ENCODE results near the gene RHOG.
"Not testable (repeated sequence)": the region's sequence is repeated elsewhere in the genome, so short reads cannot be mapped to it uniquely, and the experiment has no call there.

Gene RHOG

DNA sequence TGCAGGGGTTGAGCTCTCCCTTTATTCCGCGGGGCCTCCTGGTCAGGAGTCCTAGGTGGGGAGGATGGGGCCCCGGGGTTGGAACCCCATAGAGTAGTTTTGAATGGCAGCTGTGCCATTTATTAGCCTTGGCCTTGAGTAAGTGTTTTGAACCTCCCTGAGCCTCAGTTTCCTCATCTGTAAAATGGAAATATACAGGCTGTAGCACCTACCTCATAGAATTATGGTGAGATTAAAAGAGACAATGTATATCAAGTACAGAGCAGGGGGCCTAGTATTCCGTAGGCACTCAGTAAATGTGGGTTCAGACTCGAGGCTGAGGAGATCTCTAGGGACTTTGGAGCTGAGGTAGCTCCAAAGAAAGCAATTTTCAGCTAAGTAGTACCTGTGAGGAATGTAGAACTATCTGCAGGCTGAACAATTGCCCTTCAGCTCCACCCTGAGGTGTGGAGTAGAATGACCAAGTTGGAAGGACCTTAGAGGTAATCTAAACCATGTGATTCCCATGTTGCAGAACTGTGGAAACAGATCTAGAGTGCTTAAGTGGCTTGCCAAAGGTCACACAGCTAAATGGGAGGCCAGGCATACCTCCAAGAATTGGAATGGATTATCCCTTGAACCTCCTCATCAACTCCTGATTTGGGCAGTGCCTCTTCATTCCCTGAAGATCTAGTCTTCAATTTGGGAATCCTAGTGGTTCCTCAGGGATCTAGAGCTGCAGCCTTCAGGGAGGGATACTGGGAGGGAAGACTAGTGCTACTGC, 31.7 kb downstream of the RHOG start:
- no peak for DNase-seq (ENCODE audit: low spot score)

DNA sequence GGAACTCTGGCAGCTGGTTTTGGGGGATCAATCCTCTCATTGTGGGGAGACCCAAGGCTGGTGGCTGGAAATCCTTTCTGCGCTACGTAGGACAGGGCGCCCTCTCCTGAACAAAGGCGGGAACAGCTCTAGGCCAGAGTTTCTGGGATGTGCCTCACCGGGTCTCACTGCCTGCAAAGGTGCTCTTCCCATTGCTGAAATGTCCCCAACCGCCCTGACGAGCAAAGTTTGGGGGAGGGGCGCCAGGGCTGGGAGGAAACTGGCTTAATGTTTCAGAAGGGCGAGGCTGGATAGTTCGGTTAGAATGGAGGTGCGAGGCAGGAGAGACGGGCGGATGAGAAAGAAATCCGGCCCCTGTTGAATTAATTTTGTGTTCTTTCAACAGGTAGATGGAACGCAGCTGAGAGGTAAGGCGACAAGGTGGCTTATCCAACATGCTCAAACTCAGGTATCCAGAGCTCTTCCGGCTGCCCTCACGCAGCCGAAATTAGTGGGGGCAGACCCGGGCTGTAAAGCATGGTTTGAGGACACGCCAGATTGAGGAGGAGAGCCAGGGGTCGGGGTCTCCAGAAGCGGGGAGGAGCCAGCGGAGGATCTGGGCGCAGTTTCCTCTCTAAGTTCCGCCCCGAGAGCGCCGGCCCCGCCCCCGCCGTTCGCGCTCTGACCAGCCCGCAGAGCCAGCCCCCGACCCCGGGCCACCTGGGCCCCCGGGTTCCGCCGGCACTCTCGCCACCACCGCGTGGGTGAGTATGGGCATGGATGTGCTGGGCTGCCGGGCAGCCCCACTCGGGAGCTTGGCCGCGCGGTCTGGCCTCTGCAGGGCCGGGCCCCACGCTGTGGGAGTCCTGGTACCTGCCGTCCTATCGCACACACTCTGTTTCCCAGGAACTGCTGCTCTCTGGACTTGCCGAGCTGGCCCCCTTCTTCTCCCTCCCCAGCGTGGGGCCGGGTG, 32.6 kb downstream of the RHOG start, which contains the start of gene PGAP2:
Gene PGAP2, plus strand, starts transcription at position 652 of the 952 bp plus-strand sequence. CDS start 2,700 bp downstream, outside the sequence.
- DNase-seq (ENCODE audit: low spot score), result peak; percentile 79

DNA sequence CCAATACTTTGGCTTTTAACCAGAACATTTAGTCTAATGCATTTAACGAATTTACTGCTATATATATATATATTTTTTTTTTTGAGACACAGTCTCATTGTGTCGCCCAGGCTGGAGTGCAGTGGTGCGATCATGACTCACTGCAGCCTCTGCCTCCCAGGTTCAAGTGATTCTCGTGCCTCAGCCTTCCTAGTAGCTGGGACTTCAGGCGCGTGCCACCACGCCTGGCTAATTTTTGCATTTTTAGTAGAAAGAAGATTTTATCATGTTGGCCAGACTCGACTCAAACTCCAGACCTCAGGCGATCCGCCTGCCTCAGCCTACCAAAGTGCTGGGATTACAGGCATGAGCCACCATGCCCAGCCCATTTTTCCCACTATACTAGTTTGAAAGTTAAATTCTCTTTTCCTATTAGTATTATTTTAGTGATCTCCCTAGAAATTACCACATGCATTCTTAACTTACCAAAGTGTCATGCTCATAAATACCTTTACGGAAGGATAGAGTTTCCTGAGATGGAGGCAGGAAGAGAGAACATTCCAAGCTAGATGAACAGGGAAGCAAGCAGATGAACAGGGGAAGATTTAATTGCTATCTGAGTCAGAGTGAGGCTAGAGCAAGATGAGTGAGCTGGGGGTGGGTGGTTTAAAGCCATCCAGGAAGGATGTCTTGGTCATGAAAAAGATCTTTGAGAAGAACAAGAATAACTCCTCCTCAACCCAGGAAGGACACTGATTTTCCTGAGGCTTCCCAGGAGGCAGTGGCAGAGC, 36.8 kb downstream of the RHOG start:
- no peak for DNase-seq (ENCODE audit: low spot score)

DNA sequence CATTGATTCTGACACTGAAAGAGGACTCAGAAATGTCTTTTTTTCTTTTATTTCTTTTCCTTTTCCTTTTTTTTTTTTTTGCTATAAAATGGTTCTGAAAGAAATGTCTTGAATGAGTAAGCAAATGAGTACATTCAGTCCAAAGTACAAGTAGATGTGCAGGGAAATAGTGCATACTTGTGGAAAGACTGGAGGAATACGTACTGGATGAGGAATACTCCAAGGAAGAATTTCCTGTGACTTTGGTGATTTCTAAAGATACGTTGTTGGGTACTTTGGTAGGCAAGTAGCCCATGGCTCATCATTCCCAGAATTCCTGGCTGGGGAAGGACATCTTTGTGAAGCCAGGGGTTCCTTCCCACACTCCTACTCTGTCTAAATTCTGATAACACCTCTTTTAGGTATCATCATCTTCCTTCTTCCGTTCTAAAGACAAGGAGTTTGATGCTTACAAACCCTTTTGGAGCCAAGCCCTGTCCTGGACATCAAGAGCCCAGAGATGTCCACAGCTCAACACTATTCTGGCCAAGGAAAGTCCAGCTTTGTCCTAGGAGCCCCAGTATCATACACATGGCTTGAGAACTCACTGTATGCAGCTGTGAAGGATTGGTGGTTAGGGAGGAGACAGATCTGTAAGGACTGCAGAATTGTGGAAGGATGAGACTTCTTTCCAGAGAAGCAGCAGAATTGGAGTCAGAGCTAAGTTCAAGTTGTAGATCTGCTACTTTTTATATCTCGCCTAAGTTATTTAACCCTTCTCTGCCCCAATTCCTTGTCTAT, 38.6 kb downstream of the RHOG start:
- DNase-seq (ENCODE audit: low spot score), result peak; percentile 42

DNA sequence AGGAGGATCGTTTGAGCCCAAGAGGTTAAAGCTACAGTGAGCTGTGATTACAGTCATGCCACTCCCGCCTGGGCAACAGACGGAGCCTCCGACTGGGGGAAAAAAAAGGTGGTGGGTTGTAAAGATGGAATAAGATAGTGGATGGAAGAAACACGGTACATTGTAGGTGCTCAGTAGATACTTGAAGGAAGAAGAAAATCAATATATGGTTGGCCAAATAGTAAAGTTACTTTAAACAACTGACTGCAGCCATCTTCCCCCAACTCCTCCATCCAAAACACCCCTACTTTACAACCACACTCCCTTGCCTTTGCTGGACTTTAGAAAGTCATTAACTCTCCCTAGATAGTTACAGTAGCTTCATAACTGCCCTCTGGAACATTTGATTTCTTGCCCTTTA, 40.9 kb downstream of the RHOG start:
- DNase-seq (ENCODE audit: low spot score), result no peak

DNA sequence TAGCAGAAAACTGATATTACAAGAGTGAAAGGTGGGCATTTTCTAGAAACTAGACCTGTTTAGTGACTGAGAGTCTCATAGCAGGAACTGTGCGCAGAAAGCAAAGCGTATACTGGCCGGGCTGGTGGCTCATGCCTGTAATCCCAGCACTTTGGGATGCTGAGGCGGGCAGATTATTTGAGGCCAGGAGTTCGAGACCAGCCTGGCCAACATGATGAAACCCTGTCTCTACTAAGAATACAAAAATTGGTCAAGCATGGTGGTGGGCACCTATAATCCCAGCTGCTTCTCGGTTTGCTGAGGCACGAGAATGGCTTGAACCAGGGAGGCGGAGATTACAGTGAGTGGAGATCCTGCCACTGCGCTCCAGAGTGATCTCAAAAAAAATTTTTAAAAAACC, 41.6 kb downstream of the RHOG start:
- no peak for DNase-seq (ENCODE audit: low spot score)

DNA sequence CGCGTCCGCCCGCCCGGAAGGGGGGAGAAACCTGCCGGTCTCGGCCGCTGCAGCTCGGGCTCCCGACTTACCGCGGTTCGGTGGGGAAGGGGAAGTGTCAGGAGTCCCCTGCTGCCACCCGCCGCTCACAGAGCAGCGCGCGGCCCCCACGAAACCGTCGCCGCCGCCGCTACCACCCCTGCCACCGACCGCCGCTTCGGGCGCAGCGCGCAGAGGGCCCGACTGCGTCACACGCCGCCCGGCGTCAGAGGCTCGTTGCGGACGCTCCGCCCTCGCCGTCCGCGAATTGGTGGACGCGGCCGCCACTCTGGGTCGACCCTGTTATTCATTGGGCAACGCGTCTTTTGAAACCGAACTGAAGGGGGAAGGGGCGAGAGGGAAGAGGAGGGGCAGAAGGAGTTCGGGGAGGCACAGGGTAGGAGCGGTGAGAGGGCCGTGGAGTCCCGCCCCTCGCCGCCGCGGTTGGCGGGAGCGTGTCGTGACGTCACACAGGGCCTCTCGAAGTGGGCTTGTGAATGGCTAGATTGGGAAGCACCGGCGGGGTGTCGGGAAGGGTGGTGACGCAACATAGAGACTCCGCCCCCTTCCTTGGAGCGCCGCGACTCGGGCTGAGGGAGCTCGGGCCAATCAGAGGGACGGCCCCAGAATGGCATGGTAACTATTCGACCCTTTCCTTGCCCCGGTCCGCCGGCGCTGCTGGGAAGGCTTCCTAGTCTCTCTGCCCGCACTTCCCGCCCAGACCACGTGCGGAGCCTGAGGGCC, 43.2 kb downstream of the RHOG start, which contains the start of gene NUP98:
Gene NUP98, minus strand, starts transcription at position 226 of the 762 bp plus-strand sequence. CDS start 15,437 bp downstream, outside the sequence.
- peak; percentile 100 for DNase-seq (ENCODE audit: low spot score)

DNA sequence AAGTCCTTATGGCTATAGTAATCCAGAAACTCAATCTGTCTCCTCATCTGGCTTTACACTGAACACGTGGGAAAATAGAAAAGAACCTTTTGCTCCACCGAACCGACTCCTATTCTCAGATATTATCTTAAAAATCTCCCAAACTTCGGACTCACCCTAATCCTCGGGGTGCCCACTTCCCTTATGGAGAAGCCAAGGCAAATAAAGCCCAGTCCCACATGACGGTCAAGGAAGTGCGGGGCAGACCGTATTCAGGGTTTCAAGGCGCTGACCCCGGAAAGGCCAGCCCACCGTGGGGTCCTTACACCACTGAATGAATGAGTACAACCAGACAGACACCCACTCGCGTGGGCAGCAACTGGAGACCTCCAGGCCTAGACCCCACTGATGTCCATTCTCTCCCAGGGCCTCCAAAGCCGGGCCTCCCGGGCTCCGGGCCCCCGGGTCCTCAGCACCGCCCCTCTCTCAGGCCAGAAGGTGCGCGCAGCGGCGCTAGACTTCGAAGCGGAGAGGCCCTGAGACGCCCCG, 43.9 kb downstream of the RHOG start:
- DNase-seq (ENCODE audit: low spot score), result no peak

DNA sequence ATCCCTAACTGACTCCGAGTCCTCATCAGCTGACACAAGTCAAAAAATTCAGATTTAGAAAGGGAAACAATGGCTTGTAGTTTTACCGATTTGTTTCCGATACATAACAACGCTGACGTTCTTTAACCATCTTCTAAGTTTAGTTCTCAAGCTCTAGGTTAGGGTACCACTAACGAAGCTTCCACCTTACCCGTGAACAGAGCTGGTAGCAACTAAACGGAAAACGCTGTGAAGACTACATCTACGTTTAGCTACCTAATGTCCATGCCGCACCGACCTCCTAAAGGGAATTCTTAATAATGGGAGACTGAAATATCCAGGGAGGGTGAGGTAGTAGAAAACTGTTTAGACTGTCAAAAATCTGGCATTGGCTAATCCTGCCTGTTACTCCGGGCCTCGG, 44.4 kb downstream of the RHOG start:
- no peak for DNase-seq (ENCODE audit: low spot score)

DNA sequence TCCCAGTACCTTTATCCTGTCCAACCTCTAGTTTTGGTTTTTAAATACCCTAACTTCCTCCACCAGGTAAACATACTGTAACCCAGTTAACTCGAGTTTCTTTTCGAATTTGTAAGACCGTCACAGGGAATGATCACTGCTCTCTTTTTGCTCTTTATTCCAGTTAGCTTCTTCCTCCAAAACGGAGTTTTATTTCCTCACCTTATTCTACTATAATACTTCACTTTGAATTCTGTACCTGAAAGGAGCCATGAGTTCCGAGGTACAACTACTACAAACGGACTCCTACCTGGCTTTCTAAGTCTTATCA, 44.8 kb downstream of the RHOG start:
- no peak for DNase-seq (ENCODE audit: low spot score)

DNA sequence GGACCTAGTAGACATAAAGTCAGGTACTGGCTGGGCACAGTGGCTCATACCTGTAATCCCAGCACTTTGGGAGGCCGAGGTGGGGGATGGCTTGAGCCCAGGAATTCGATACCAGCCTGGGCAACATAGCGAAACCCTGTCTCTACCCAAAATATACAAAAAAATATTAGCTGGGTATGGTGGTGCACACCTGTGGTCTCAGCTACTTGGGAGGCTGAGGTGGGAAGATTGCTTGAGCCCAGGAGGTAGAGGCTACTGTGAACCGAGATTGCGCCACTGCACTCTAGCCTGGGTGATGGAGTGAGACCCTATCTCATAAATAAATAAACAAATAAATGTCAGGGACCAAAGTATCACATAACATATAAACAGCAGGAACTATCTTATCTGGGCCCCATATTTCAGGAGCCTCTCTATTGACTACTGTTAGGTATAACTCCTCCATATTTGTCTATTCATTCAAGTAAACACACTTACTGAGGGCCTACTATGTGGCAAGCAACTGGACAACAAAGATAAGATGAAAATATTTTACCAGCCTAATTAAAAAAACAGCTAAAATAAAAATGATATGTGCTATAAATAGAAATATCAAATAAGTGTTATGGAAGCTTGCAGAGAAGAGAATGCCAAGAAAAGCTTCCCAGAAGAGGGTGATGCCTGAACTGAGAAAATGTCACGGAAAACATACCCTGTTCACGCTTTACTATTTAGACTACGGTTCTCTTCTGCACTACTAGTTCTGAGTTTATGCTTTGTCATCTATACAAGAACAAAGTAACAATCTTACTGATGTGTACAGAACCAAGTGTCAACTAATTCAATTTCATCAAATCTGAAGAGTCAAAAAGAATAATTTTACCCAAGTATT, 45.4 kb downstream of the RHOG start:
- no peak for DNase-seq (ENCODE audit: low spot score)

DNA sequence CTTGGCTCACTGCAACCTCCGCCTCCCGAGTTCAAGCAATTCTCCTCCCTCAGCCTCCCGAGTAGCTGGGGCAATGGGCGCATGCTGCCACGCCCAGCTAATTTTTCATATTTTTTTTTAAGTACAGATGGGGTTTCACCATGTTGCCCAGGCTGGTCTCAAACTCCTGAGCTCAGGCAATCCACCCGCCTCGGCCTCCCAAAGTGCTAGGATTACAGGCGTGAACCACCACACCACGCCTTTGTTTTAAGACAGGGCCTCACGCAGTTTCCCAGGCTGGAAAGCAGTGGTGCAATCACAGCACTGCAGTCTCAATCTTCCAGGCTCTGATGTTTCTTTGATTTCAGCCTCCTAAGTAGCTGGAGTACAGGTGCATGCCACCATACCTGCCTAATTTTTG, 46.4 kb downstream of the RHOG start:
- not testable (repeated sequence) for DNase-seq (ENCODE audit: low spot score)

DNA sequence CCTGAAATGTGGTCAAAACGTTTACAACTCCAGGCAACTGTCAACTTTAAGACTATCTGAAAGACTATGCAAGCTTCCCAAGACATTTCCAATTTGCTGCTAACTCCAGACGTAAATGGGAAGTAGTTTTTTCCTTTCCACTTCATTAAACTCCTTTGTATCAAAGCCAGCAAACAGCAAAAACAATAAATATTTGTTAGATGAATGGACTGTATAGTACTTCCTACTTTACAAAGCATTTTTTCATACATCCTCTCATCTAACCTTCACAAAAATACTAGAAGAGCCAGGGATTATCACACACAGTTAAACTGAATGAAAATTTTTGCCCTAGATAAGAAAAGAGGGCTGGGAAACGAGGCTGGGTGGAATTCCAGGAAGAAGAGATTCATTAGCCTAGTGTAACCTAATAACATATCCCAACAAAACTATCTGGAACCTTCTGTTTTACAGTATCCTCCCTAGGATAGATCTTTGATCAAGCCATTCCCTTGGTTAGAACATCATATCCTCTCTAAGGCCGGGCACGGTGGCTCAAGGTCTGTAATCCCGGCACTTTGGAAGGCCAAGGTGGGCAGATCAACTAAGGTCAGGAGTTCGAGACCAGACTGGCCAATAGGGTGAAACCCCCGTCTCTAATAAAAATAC, 53.9 kb downstream of the RHOG start:
- no peak for DNase-seq (ENCODE audit: low spot score)

DNA sequence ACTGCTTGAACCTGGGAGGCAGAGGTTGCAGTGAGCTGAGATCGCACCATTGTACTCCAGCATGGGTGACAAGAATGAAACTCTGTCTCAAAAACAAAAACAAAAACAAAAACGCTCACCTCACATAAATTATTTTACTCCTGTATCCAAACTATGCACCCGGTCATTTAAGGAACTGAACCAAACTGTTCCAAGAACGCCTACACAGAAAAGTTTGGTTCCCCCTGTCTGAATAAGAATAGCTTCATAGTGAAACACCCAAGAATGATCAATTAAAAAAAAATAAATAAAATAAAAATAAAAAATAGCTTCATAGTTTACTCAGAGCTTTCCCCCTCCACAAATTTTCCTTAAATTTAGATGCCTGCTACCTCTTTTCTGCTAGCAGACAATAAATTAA, 57.1 kb downstream of the RHOG start:
- no peak for DNase-seq (ENCODE audit: low spot score)

DNA sequence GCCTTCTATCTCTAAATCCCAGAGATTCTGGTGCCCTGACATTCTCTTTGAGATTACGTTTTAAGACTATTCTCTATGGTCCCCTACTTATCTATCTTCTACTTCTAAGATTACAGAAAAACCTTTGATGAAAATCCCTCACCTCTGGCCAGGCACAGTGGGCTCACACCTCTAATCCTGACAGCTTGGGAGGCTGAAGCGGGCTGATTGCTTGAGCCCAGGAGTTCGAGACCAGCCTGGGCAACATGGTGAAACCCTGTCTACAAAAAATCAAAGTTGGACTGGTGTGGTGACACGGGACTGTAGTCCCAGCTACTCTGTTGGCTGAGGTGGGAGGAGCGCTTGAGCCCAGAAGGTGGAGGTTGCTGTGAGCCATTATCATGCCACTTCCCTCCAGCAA, 57.8 kb downstream of the RHOG start:
- DNase-seq (ENCODE audit: low spot score), result no peak

DNA sequence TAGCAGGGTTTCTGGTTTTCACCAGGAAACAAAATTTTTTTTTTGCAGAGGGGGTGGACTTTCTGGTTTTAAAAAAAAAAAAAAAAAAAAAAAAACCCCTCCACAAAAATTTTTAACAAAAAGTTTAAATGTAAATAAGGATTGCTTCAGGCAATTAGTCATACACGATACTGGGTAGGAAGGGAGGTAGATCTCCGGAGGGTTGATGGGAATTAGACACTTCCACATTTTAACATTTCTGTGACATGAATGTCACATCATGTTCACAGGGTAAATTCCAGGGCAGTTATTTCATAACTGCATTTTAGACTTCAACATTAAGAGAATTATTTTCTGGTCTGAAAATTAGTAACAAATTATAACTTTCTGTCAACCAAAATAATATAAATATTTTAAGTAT, 59.3 kb downstream of the RHOG start:
- DNase-seq (ENCODE audit: low spot score), result no peak
